ENCODE data around the gene ARHGAP26. TPM values are rescaled to one million over a fixed set of nuclear protein-coding genes. Genes with fewer than 3 reads are reported as not detected.

ARHGAP26 gene
- total RNA-seq, 1 experiment from 2014 or later: 79.8 TPM

GRCh38 chr5:143076377-143076776 is 306.2 kb downstream of the ARHGAP26 start:
- Histone ChIP-seq H3K4me1 (no peaks in the 10 kb centered on the region), H3K36me3 (ENCODE audit: control insufficient read depth, insufficient read depth, low read length) (no peaks in the 10 kb centered on the region; the same call in 1 of the 2 replicates), H3K4me3 (ENCODE audit: low read depth, low read length) (no peak overlapping the region), H3K9me3 (no peaks in the 10 kb centered on the region), H3K27me3 (replicated peaks; ENCODE audit: control insufficient read depth, insufficient read depth, low read length) (no peaks in the 10 kb centered on the region)
- no peaks in the 10 kb centered on the region for H3K27me3 Mint-ChIP-seq (ENCODE audit: insufficient read depth, unreplicated experiment)
- CTCF ChIA-PET: no interaction called here
- DNase-seq: no peak
- peaks cover 38% of the 10 kb centered on the region for H3K36me3 Mint-ChIP-seq (ENCODE audit: insufficient read depth, unreplicated experiment)
- H3K4me1 Mint-ChIP-seq (ENCODE audit: low read depth, unreplicated experiment): peaks cover 9% of the 10 kb centered on the region
- no peaks in the 10 kb centered on the region for H3K9me3 Mint-ChIP-seq (ENCODE audit: unreplicated experiment)
- H3K27ac Mint-ChIP-seq (ENCODE audit: unreplicated experiment): no peak overlapping the region
- BruUV-seq (replicated peaks): no TSS peak
- TF ChIP-seq, protein P1, sequence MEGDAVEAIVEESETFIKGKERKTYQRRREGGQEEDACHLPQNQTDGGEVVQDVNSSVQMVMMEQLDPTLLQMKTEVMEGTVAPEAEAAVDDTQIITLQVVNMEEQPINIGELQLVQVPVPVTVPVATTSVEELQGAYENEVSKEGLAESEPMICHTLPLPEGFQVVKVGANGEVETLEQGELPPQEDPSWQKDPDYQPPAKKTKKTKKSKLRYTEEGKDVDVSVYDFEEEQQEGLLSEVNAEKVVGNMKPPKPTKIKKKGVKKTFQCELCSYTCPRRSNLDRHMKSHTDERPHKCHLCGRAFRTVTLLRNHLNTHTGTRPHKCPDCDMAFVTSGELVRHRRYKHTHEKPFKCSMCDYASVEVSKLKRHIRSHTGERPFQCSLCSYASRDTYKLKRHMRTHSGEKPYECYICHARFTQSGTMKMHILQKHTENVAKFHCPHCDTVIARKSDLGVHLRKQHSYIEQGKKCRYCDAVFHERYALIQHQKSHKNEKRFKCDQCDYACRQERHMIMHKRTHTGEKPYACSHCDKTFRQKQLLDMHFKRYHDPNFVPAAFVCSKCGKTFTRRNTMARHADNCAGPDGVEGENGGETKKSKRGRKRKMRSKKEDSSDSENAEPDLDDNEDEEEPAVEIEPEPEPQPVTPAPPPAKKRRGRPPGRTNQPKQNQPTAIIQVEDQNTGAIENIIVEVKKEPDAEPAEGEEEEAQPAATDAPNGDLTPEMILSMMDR (IDR thresholded peaks at IDR 0.05; ENCODE audit: insufficient read depth in 1 of 2, low read depth in 1 of 2, low read length in 1 of 2, severe bottlenecking in 1 of 2, unreplicated experiment in 1 of 2): no peak
- intact Hi-C loops (cut with micrococcal nuclease; ENCODE audit: unreplicated experiment): no loop called here
- H3K4me3 Mint-ChIP-seq (ENCODE audit: unreplicated experiment): no peak overlapping the region
- POLR2A ChIA-PET: no interaction called here

- H3K27ac Mint-ChIP-seq (ENCODE audit: unreplicated experiment): no peak overlapping the region
Measured at GRCh38 chr5:143077453-143078103, 307.4 kb downstream of the ARHGAP26 start.

DNA sequence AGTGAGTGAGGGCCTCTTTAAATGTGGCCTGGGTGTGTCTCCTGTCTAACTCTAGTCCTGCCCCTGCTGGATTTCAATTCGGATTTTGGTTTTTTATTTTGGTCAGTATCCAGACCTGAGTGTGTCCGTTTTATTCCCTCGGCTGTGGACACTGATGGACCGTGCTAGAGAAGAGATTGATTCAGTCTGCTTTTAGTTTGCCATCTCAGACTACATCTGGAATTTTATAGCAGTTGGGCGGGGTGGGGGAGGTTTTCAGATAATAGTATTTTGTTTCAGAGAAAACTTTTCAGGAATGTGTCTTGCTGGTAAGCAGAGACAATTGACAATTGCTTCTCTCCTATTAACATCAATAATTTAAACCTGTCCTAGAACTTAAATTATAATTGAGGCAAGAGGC is 308.1 kb downstream of the ARHGAP26 start:
- H3K4me3 ChIP-seq (ENCODE audit: low read depth, low read length): no peak overlapping the region
- no peaks in the 10 kb centered on the region for H3K27me3 Mint-ChIP-seq (ENCODE audit: insufficient read depth, unreplicated experiment)
- no peaks in the 10 kb centered on the region for H3K9me3 ChIP-seq
- H3K27me3 ChIP-seq (replicated peaks; ENCODE audit: control insufficient read depth, insufficient read depth, low read length): no peaks in the 10 kb centered on the region
- intact Hi-C loops (cut with micrococcal nuclease; ENCODE audit: unreplicated experiment): no loop called here
- no peaks in the 10 kb centered on the region for H3K4me1 ChIP-seq
- H3K4me3 Mint-ChIP-seq (ENCODE audit: unreplicated experiment): no peak overlapping the region
- DNase-seq: no peak
- H3K27ac Mint-ChIP-seq (ENCODE audit: unreplicated experiment): no peak overlapping the region
- ChIA-PET POLR2A (no interaction called here), CTCF (no interaction called here)
- BruUV-seq (replicated peaks): no TSS peak
- H3K36me3 Mint-ChIP-seq (ENCODE audit: insufficient read depth, unreplicated experiment): peaks cover 36% of the 10 kb centered on the region
- no peaks in the 10 kb centered on the region for H3K9me3 Mint-ChIP-seq (ENCODE audit: unreplicated experiment)
- no peaks in the 10 kb centered on the region; the same call in 1 of the 2 replicates for H3K36me3 ChIP-seq (ENCODE audit: control insufficient read depth, insufficient read depth, low read length)
- H3K4me1 Mint-ChIP-seq (ENCODE audit: low read depth, unreplicated experiment): peaks cover 9% of the 10 kb centered on the region
- TF ChIP-seq, protein P1 (IDR thresholded peaks at IDR 0.05; ENCODE audit: insufficient read depth in 1 of 2, low read depth in 1 of 2, low read length in 1 of 2, severe bottlenecking in 1 of 2, unreplicated experiment in 1 of 2): no peak

More at GRCh38 chr5:143077453-143078103, 307.4 kb downstream of the ARHGAP26 start:
- H3K4me3 Mint-ChIP-seq (ENCODE audit: unreplicated experiment): no peak overlapping the region
- TF ChIP-seq, protein P1 (IDR thresholded peaks at IDR 0.05; ENCODE audit: insufficient read depth in 1 of 2, low read depth in 1 of 2, low read length in 1 of 2, severe bottlenecking in 1 of 2, unreplicated experiment in 1 of 2): no peak
- CTCF ChIA-PET: no interaction called here
- POLR2A ChIA-PET: no interaction called here
- H3K9me3 Mint-ChIP-seq (ENCODE audit: unreplicated experiment): no peaks in the 10 kb centered on the region
- DNase-seq: no peak
- intact Hi-C loops (cut with micrococcal nuclease; ENCODE audit: unreplicated experiment): no loop called here
- BruUV-seq (replicated peaks): no TSS peak
- no peaks in the 10 kb centered on the region; the same call in 1 of the 2 replicates for H3K36me3 ChIP-seq (ENCODE audit: control insufficient read depth, insufficient read depth, low read length)
- no peaks in the 10 kb centered on the region for H3K27me3 Mint-ChIP-seq (ENCODE audit: insufficient read depth, unreplicated experiment)
- no peaks in the 10 kb centered on the region for H3K4me1 ChIP-seq
- H3K4me3 ChIP-seq (ENCODE audit: low read depth, low read length): no peak overlapping the region
- H3K36me3 Mint-ChIP-seq (ENCODE audit: insufficient read depth, unreplicated experiment): peaks cover 38% of the 10 kb centered on the region
- H3K27me3 ChIP-seq (replicated peaks; ENCODE audit: control insufficient read depth, insufficient read depth, low read length): no peaks in the 10 kb centered on the region
- H3K4me1 Mint-ChIP-seq (ENCODE audit: low read depth, unreplicated experiment): peaks cover 9% of the 10 kb centered on the region
- H3K9me3 ChIP-seq: no peaks in the 10 kb centered on the region
